NCI-H524 treated with DMSO at 0.1 percent for 48 hours (cell line): ENCODE measurements around the gene PLXNA4.

Experiments
- DNase-seq: peaks from one replicate; lab custom pipeline; 2025; lab: John Stamatoyannopoulos, UW

The PLXNA4 gene

GRCh38 chr7:132588596-132588995, 12.3 kb upstream of the PLXNA4 start:
- DNase-seq, result no peak

GRCh38 chr7:132584796-132585494, 8.7 kb upstream of the PLXNA4 start:
- DNase-seq, result no peak

GRCh38 chr7:132581431-132581830, 5.2 kb upstream of the PLXNA4 start:
- no peak for DNase-seq

- peak; percentile 50 for DNase-seq
These were observed 4.5 kb upstream of the PLXNA4 start for GRCh38 chr7:132580717-132581285.

- no peak for DNase-seq
These were observed 4.0 kb upstream of the PLXNA4 start for GRCh38 chr7:132580277-132580676.

- no peak for DNase-seq
These were observed 3.1 kb upstream of the PLXNA4 start for GRCh38 chr7:132579260-132579899.

- DNase-seq, result no peak
These were observed 2.6 kb upstream of the PLXNA4 start for GRCh38 chr7:132578826-132579225.

GRCh38 chr7:132578050-132578370, 1.7 kb upstream of the PLXNA4 start:
- no peak for DNase-seq

GRCh38 chr7:132577206-132578049, 1.2 kb upstream of the PLXNA4 start:
- no peak for DNase-seq

- no peak for DNase-seq
These were observed 433 bp upstream of the PLXNA4 start for GRCh38 chr7:132576721-132577085.

GRCh38 chr7:132575419-132575981, 770 bp downstream of the PLXNA4 start:
- peak; percentile 34 for DNase-seq

GRCh38 chr7:132574223-132574622, 2.0 kb downstream of the PLXNA4 start:
- no peak for DNase-seq

GRCh38 chr7:132573251-132573955, 2.9 kb downstream of the PLXNA4 start:
- no peak for DNase-seq

- DNase-seq, result no peak
These were observed 3.7 kb downstream of the PLXNA4 start for GRCh38 chr7:132572526-132572925.

- DNase-seq, result no peak
These were observed 4.3 kb downstream of the PLXNA4 start for GRCh38 chr7:132571970-132572369.

- DNase-seq, result no peak
These were observed 6.2 kb downstream of the PLXNA4 start for GRCh38 chr7:132569884-132570614.

- no peak for DNase-seq
These were observed 7.3 kb downstream of the PLXNA4 start for GRCh38 chr7:132568962-132569361.

- no peak for DNase-seq
These were observed 10.4 kb downstream of the PLXNA4 start for GRCh38 chr7:132565885-132566284.

- DNase-seq, result no peak
These were observed 10.8 kb downstream of the PLXNA4 start for GRCh38 chr7:132565441-132565840.

- no peak for DNase-seq
These were observed 11.4 kb downstream of the PLXNA4 start for GRCh38 chr7:132564849-132565248.

- DNase-seq, result no peak
These were observed 12.2 kb downstream of the PLXNA4 start for GRCh38 chr7:132564090-132564489.
